LNCaP clone FGC (cell line): ENCODE measurements around the gene CNTN4.

ENCODE experiments used
- DNase-seq: peaks from one replicate; pipeline ENCODE4 v3.0.0-alpha.2; 2011; ENCODE audit warnings: low read depth
- H3K4me3 ChIP-seq: 2 replicates; pipeline ENCODE4 v1.5.1; 2011; ENCODE audit warnings: mild to moderate bottlenecking, low read depth, low read length, control low read depth
- CTCF ChIP-seq: IDR thresholded peaks from 2 replicates; pipeline ENCODE4 v1.5.1; 2012; ENCODE audit warnings: mild to moderate bottlenecking; ENCODE audit not compliant: control insufficient read depth, insufficient read depth; ENCODE audit errors: extremely low read depth

The CNTN4 gene

GRCh38 chr3:2092758-2093157 is 5.9 kb upstream of the CNTN4 start:
- no peak for TF ChIP-seq CTCF
- DNase-seq: no peak

DNA sequence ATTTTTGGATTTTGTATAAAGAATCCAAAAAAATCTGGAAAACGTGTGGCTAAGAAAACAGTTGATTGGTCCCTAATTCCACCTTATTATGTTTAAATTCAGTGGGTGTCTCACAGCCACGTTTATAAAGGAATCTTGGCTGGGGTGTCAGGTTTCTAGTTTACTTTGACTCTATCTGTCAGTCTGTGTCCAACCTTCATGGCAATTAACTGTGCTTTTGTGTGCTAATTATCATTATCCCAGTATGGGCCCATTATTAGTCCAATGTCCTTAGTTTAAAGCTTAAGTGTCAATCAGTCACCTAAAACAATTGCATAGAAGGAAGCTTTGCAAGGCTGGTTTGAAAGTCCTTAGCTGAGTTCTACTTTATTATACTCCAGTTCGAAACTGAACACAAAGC is 3.7 kb upstream of the CNTN4 start:
- no peak overlapping the region for H3K4me3 ChIP-seq
- no peak for TF ChIP-seq CTCF
- DNase-seq: no peak

More at GRCh38 chr3:2092758-2093157, 5.9 kb upstream of the CNTN4 start:
- no peak overlapping the region for H3K4me3 ChIP-seq

DNA sequence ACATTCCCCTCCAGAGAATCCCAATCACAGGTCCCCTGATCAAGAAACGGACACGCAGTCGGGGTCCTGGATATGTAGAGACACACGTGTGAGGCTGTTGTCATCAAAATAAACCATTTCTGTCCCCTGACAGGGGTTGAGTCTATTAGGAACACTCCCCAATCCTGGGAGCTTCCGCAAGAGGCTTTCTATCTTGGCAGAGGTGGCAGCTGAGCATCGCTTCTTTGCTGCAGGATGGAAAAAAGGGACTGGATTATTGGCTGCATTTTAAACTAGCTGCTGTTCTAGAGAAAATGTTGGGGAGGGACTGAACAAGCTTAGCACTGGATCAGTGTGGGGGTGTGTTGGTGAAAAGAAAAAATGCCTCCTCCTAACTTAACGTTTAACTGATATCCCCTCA is 2.5 kb upstream of the CNTN4 start:
- H3K4me3 ChIP-seq: no peak overlapping the region
- no peak for TF ChIP-seq CTCF
- no peak for DNase-seq

DNA sequence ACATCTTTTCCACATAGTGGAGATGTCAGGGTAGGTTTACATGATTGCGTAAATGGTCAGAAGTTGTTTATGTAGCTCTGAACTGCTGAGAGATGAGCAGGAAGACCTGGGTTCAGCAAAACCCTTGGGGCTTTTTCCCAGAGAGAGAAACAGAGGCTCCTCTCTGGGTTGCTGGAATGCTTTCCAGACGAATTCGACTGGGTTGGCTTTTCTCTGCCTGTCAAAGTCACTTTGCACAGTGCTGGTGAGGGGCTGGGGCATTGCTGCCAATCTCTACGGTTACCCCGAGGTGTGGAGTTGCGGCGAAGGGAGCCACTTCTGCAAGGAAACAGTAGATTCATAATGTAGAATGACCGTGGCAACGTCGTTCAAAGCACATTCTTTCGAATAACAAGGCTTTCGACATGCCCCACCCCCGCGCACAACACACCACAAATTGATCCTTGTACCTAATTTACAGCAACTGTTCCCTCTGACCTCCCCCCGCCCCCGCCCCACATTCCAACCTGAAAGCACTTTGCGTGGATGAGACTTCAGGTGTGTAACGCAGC is 950 bp upstream of the CNTN4 start:
- no peak for DNase-seq
- peak overlapping the region; percentile 52 for H3K4me3 ChIP-seq
- TF ChIP-seq CTCF: no peak

- DNase-seq: no peak
- H3K4me3 ChIP-seq: peak overlapping the region; percentile 49
- no peak for TF ChIP-seq CTCF
Measured at GRCh38 chr3:2099028-2099671, 484 bp downstream of the CNTN4 start.

DNA sequence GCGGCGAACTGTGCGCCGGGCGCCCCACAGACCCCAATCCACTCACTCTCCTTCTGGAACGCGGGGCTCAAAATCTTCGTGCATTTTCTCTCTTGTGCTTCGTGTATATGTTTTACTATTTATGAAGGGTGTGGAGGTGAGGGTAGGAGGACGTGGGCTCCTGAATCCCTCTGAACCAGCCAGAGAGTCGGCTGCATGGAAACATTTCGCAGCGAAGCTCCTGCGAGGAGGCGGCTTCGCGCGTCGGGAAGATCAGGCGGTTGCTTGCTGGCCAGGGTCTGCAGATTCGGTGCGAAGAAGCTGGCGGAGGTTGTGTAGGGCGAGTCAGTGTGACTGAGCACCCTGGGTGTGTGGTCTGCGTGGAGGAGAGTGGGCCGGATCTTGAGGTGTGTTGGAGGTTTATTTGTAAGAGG is 1.1 kb downstream of the CNTN4 start:
- no peak for DNase-seq
- TF ChIP-seq CTCF: no peak
- no peak overlapping the region for H3K4me3 ChIP-seq

- H3K4me3 ChIP-seq: no peak overlapping the region
- no peak for DNase-seq
- no peak for TF ChIP-seq CTCF
Measured at GRCh38 chr3:2106438-2106837, 7.8 kb downstream of the CNTN4 start.
